Caco-2 (cell line): Measurements from ENCODE around the gene DNPEP. TPM values are rescaled to one million over a fixed set of nuclear protein-coding genes. Genes with fewer than 3 reads are reported as not detected.

Experiments used
- BruUV-seq: library from RNA; stranded (reverse); fragments of 400-500 nt; replicated peaks from 2 replicates; lab custom pipeline; 2021; lab: Mats Ljungman, UMichigan
- CTCF ChIA-PET: fragments of 300-600 bp; sonication (Branson Sonifier 250); formaldehyde crosslinking; loops from one replicate; lab custom pipeline; 2022; ENCODE audit warnings: antibody characterized with exemption; lab: Charles Lee
- POLR2A ChIA-PET: fragments of 300-600 bp; sonication (Branson Sonifier 250); formaldehyde crosslinking; loops from one replicate; lab custom pipeline; 2022; ENCODE audit warnings: antibody characterized with exemption; lab: Charles Lee
- DNase-seq, 2 experiments: peaks; one replicate each; pipeline versions ENCODE4 v3.0.0 to v3.0.0-alpha.2; 2020 to 2022
- H3K27me3 ChIP-seq: replicated peaks from 2 replicates; pipeline ENCODE4 v1.6.0; 2011; ENCODE audit warnings: low read length; ENCODE audit not compliant: control insufficient read depth, insufficient read depth
- H3K36me3 ChIP-seq: 2 replicates; pipeline ENCODE4 v1.5.1; 2011; ENCODE audit warnings: low read length; ENCODE audit not compliant: control insufficient read depth, insufficient read depth
- H3K4me1 ChIP-seq: fragments of 250-450 bp; sonication (Bioruptor Pico); 2 replicates; pipeline ENCODE4 v1.5.1; 2020; ENCODE audit warnings: mild to moderate bottlenecking
- H3K4me3 ChIP-seq: 2 replicates; pipeline ENCODE4 v1.5.1; 2011; ENCODE audit warnings: low read depth, mild to moderate bottlenecking, control low read depth, low read length
- H3K9me3 ChIP-seq: fragments of 250-450 bp; sonication (Bioruptor Pico); 2 replicates; pipeline ENCODE4 v1.5.1; 2020; ENCODE audit warnings: mild to moderate bottlenecking, moderate library complexity
- H3K27ac Mint-ChIP-seq: one replicate; pipeline ENCODE4 v1.8.0; 2022; ENCODE audit warnings: mixed read lengths; ENCODE audit not compliant: unreplicated experiment
- H3K27me3 Mint-ChIP-seq: one replicate; pipeline ENCODE4 v1.8.0; 2022; ENCODE audit warnings: mixed read lengths; ENCODE audit not compliant: insufficient read depth, unreplicated experiment
- H3K36me3 Mint-ChIP-seq: one replicate; pipeline ENCODE4 v1.8.0; 2022; ENCODE audit warnings: mild to moderate bottlenecking, mixed read lengths; ENCODE audit not compliant: insufficient read depth, unreplicated experiment
- H3K4me1 Mint-ChIP-seq: one replicate; pipeline ENCODE4 v1.8.0; 2022; ENCODE audit warnings: low read depth, mixed read lengths; ENCODE audit not compliant: unreplicated experiment
- H3K4me3 Mint-ChIP-seq: one replicate; pipeline ENCODE4 v1.8.0; 2022; ENCODE audit warnings: mild to moderate bottlenecking, moderate library complexity, mixed read lengths; ENCODE audit not compliant: unreplicated experiment
- H3K9me3 Mint-ChIP-seq: one replicate; pipeline ENCODE4 v1.8.0; 2022; ENCODE audit warnings: mixed read lengths; ENCODE audit not compliant: unreplicated experiment
- CTCF ChIP-seq, 2 experiments: fragments of 200-600 bp in 1 of 2; IDR thresholded peaks; 1 replicate in 1 of 2; 2 replicates in 1 of 2; pipeline versions ENCODE4 v1.5.1 to v1.8.0; 2011 to 2022; ENCODE audit warnings: antibody characterized with exemption in 1 of 2, control low read depth in 1 of 2, inconsistent platforms in 1 of 2, low read depth in 1 of 2, low read length in 1 of 2, mild to moderate bottlenecking in 1 of 2, moderate library complexity in 1 of 2; ENCODE audit not compliant: insufficient read depth in 1 of 2, severe bottlenecking in 1 of 2, unreplicated experiment in 1 of 2
- intact Hi-C: fragments of 100-400 bp; cut with micrococcal nuclease; formaldehyde crosslinking; loops from one replicate; pipeline ENCODE4 v1.10.0; 2022; ENCODE audit not compliant: unreplicated experiment
- total RNA-seq: library from RNA; stranded (reverse); gene quantifications from 2 replicates; pipeline ENCODE4 v1.2.3, GENCODE V29; 2022

The DNPEP gene
- total RNA-seq, 1 experiment from 2014 or later, result 102 TPM

- Mint-ChIP-seq H3K36me3 (no peaks in the 10 kb centered on the region), H3K9me3 (no peaks in the 10 kb centered on the region), H3K27me3 (no peaks in the 10 kb centered on the region), H3K27ac (no peak overlapping the region), H3K4me1 (no peaks in the 10 kb centered on the region), H3K4me3 (no peak overlapping the region)
- DNase-seq, result no peak
- POLR2A ChIA-PET, result no interaction called here
- intact Hi-C loops, result no loop called here
- H3K4me1 ChIP-seq, result 0 out of 2 replicates have a peak, but pooled peaks cover 4% of the 10 kb centered on the region
- no peak overlapping the region for H3K4me3 ChIP-seq
- no peaks in the 10 kb centered on the region for H3K9me3 ChIP-seq
- CTCF ChIA-PET, result interaction anchor here (1.0 kb wide), 1 partner anchor 106 kb away, joined by 3 read pairs; no protein-coding TSS in a partner anchor
- no peak for TF ChIP-seq CTCF (IDR thresholded peaks at IDR 0.05; ENCODE audit: insufficient read depth in 1 of 2, low read depth in 1 of 2, low read length in 1 of 2, severe bottlenecking in 1 of 2, unreplicated experiment in 1 of 2)
- BruUV-seq, result no TSS peak
- no peaks in the 10 kb centered on the region for H3K27me3 ChIP-seq
- H3K36me3 ChIP-seq, result no peaks in the 10 kb centered on the region
Measured at GRCh38 chr2:219423652-219424377, 36.1 kb upstream of the DNPEP start.

GRCh38 chr2:219422952-219423534 lies 35.3 kb upstream of the DNPEP start:
- CTCF ChIA-PET, result interaction anchor here (1.0 kb wide), 1 partner anchor 107 kb away, joined by 3 read pairs; no protein-coding TSS in a partner anchor
- BruUV-seq, result no TSS peak
- no peaks in the 10 kb centered on the region for H3K27me3 ChIP-seq

GRCh38 chr2:219421323-219421722 lies 33.6 kb upstream of the DNPEP start:
- Mint-ChIP-seq H3K36me3 (no peaks in the 10 kb centered on the region), H3K4me3 (no peak overlapping the region), H3K4me1 (no peaks in the 10 kb centered on the region), H3K27me3 (no peaks in the 10 kb centered on the region), H3K27ac (no peak overlapping the region), H3K9me3 (no peaks in the 10 kb centered on the region)
- Histone ChIP-seq H3K9me3 (no peaks in the 10 kb centered on the region), H3K4me3 (no peak overlapping the region), H3K36me3 (no peaks in the 10 kb centered on the region), H3K27me3 (no peaks in the 10 kb centered on the region), H3K4me1 (no peaks in the 10 kb centered on the region)
- DNase-seq, result no peak
- no peak for TF ChIP-seq CTCF (IDR thresholded peaks at IDR 0.05; ENCODE audit: insufficient read depth in 1 of 2, low read depth in 1 of 2, low read length in 1 of 2, severe bottlenecking in 1 of 2, unreplicated experiment in 1 of 2)
- POLR2A ChIA-PET, result no interaction called here
- intact Hi-C loops, result no loop called here
- CTCF ChIA-PET, result no interaction called here
- no TSS peak for BruUV-seq

More at GRCh38 chr2:219422952-219423534, 35.3 kb upstream of the DNPEP start:
- Histone ChIP-seq H3K4me3 (no peak overlapping the region), H3K9me3 (no peaks in the 10 kb centered on the region), H3K36me3 (no peaks in the 10 kb centered on the region), H3K4me1 (no peaks in the 10 kb centered on the region)
- DNase-seq, result no peak
- H3K4me3 Mint-ChIP-seq, result no peak overlapping the region
- H3K36me3 Mint-ChIP-seq, result no peaks in the 10 kb centered on the region
- no peak for TF ChIP-seq CTCF (IDR thresholded peaks at IDR 0.05; ENCODE audit: insufficient read depth in 1 of 2, low read depth in 1 of 2, low read length in 1 of 2, severe bottlenecking in 1 of 2, unreplicated experiment in 1 of 2)
- no peaks in the 10 kb centered on the region for H3K9me3 Mint-ChIP-seq
- H3K27ac Mint-ChIP-seq, result no peak overlapping the region
- no peaks in the 10 kb centered on the region for H3K4me1 Mint-ChIP-seq
- no peaks in the 10 kb centered on the region for H3K27me3 Mint-ChIP-seq
- POLR2A ChIA-PET, result no interaction called here
- intact Hi-C loops, result no loop called here
